NCI-H82 (cell line): ENCODE results near the gene TAAR8.
A peak's percentile ranks its signal among the peaks of the same experiment; 100 is the strongest.
"Not testable (repeated sequence)": the region's sequence is repeated elsewhere in the genome, so short reads cannot be mapped to it uniquely, and the experiment has no call there.

Experiments
- DNase-seq: peaks from one replicate; lab custom pipeline; 2025; lab: John Stamatoyannopoulos, UW

The TAAR8 gene

GRCh38 chr6:132544826-132545225, 7.6 kb upstream of the TAAR8 start:
- DNase-seq: no peak

- peak; percentile 81 for DNase-seq
Measured at GRCh38 chr6:132548746-132549463, 3.6 kb upstream of the TAAR8 start.

- DNase-seq: no peak
Measured at GRCh38 chr6:132551214-132551613, 1.3 kb upstream of the TAAR8 start.

- DNase-seq: not testable (repeated sequence)
Measured at GRCh38 chr6:132560087-132560486, 7.6 kb downstream of the TAAR8 start.

GRCh38 chr6:132566404-132566803, 13.9 kb downstream of the TAAR8 start:
- no peak for DNase-seq

GRCh38 chr6:132567566-132567965, 15.1 kb downstream of the TAAR8 start:
- DNase-seq: no peak

- no peak for DNase-seq
Measured at GRCh38 chr6:132568611-132569010, 16.1 kb downstream of the TAAR8 start.

- DNase-seq: no peak
Measured at GRCh38 chr6:132569170-132569569, 16.7 kb downstream of the TAAR8 start.

GRCh38 chr6:132570221-132570777, 17.8 kb downstream of the TAAR8 start, which contains the start of gene TAAR6:
Gene TAAR6 (plus strand): TSS chr6:132570322. CDS start chr6:132570322, 0 bp downstream.
- DNase-seq: no peak

GRCh38 chr6:132571774-132572173, 19.3 kb downstream of the TAAR8 start:
- DNase-seq: no peak

GRCh38 chr6:132584698-132585097, 32.2 kb downstream of the TAAR8 start:
- DNase-seq: no peak

- DNase-seq: no peak
Measured at GRCh38 chr6:132587424-132587823, 35.0 kb downstream of the TAAR8 start.

- no peak for DNase-seq
Measured at GRCh38 chr6:132589454-132589853, 37.0 kb downstream of the TAAR8 start, which contains the start of gene TAAR5. Gene TAAR5 (minus strand): TSS chr6:132589741. CDS start chr6:132589686, 55 bp downstream.

- no peak for DNase-seq
Measured at GRCh38 chr6:132590362-132590761, 37.9 kb downstream of the TAAR8 start.

- no peak for DNase-seq
Measured at GRCh38 chr6:132592855-132593254, 40.4 kb downstream of the TAAR8 start.

GRCh38 chr6:132596201-132596600, 43.7 kb downstream of the TAAR8 start:
- no peak for DNase-seq

GRCh38 chr6:132598473-132598872, 46.0 kb downstream of the TAAR8 start:
- peak; percentile 59 for DNase-seq

GRCh38 chr6:132600900-132601299, 48.4 kb downstream of the TAAR8 start:
- DNase-seq: not testable (repeated sequence)
